Activated CD4-positive, CD25-positive, alpha-beta regulatory T cell treated with anti-CD3 and anti-CD28 coated beads, Interleukin-2, amount 50 U/mL, for 72 hours (primary cell): ENCODE data around the gene TMPRSS12.
"Not testable (repeated sequence)": the region's sequence is repeated elsewhere in the genome, so short reads cannot be mapped to it uniquely, and the experiment has no call there.

Source experiments
- DNase-seq: peaks from one replicate; pipeline ENCODE4 v3.0.0; 2021

TMPRSS12 gene

DNA sequence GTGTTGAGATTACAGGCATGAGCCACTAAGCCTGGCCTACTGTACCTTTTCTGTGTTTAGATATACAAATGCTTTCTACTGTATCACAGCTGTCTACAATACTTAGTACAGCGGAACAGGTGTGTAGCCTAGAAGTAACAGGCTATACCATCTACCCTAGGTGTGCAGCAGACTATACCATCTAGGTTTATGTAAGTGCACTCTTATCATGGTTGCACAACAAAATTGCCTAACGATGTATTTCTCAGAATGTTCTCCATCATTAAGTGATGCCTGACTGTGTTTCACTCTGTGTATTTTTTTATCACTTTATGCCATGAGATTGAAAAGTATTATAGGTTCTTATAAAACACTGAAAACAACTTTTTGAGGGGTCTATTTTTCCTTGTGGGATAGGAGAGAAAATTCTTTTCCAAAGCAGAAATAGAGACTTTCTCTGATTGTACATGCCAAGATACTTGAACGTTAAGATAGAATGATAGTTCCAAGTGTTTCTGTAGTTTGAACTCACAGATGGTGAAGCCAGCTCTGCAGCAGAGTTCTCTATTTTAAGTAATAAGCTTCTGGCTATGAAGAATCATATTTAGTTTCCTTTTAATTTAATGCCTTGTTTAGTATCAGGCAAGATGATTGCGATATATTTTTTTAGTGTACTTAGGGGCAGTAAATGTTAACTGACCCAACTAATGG, 17.0 kb downstream of the TMPRSS12 start:
- DNase-seq: no peak

DNA sequence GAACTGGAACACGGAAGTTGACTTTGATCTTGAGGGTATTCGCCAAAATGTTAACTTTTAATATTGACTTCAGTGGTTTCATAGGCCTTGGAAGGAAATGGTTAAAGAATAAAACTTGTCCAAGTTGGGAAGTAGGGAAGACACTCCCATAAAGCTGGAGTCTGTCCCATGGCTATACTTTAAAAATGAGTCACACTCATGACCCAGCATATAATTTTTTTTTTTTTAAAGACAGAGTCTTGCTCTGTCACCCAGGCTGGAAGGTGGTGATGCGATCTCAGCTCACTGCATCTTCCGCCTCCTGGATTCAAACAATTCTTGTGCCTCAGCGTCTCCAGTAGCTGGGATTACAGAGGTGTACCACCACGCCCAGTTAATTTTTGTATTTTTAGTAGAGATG, 19.6 kb downstream of the TMPRSS12 start:
- no peak for DNase-seq

DNA sequence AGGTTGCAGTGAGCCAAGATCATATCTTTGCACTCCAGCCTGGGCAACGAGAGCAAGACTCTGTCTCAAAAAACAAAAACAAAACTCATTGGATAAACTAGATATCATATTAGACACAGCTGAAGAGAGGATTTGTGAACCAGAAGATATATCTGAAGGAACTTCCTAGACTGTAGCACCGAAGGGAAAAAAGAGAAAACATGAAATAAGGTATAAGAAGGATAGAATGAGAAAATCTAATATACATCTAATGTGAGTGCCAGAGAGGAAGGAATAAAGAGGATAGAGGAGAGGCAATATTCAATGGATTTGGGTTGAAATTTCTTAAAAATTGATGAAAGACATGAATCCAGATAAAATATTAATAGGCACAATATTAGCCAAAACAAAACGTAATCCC, 22.5 kb downstream of the TMPRSS12 start:
- DNase-seq: no peak

DNA sequence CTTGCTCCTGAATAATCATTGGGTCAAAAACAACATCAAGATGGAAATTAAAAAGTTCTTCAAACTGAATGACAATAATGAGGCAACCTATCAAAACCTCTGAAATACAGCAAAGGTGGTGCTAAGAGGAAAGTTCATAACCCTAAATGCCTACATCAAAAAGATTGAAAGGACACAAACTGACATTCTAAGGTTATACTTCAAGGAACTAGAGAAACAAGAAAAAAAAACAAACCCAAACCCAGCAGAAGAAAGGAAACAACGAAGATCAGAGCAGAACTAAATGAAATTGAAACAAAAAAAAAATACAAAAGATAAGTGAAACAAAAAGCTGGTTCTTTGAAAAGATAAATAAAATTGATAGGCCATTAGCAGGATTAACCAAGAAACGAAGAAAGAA, 26.2 kb downstream of the TMPRSS12 start:
- not testable (repeated sequence) for DNase-seq

DNA sequence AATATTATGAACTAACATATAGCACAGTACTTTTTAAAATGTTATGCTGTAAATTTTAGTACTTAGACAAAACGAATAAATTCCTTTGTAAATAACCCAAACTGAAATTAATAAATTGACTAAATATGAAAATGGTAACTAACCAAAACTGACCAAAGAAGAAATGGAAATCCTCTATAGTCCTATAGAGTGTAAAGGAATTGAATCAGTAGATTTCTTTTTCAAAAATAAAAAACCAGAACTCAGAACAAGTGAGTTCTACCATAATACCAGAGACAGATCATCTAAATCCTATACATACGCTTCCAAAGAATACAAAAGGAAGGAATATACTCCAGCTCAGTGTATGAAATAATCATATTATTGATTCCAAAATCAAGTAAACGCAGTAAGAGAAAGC, 39.8 kb downstream of the TMPRSS12 start:
- no peak for DNase-seq

GRCh38 chr12:50887191-50887590, 44.5 kb downstream of the TMPRSS12 start:
- DNase-seq: no peak

DNA sequence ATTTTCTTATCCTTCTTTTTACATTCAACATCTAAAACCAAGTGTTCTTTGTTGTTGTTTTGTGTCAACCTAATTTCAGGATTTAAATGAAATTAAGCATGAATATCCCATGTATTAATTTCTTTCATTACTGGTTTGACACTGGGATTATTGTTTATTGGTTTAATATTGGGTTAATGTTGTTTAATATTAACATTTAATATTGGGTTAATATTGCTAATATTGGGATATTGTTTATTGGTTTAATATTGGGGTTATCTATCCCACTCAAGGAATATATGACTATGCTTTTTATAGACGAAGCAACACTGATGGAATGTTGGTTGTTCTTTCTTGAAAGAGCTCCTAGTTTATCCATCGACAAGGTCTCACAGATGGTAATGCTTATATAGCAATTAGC, 45.9 kb downstream of the TMPRSS12 start:
- no peak for DNase-seq

GRCh38 chr12:50894241-50894640, 51.5 kb downstream of the TMPRSS12 start:
- no peak for DNase-seq

DNA sequence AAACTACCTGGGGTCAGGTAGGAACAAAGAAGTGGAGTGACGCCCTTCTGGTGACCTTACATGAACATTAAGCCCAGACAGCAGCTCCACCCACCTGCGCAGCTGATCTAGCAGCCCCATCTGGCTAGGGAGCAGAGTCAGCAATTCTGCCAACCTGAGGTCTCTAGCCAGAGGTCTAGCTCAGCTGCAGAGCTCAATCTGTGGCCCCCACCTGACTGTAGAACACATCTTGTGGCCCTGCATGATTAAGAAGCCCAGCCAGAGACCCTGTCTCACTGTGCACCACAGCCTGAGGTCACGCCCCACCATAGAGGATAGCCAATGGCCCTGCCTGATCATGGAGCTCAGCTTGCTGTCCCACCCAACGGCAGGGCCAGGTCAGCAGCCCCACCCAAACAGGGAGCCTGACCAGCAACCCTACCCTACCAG, 59.0 kb downstream of the TMPRSS12 start:
- DNase-seq: no peak

DNA sequence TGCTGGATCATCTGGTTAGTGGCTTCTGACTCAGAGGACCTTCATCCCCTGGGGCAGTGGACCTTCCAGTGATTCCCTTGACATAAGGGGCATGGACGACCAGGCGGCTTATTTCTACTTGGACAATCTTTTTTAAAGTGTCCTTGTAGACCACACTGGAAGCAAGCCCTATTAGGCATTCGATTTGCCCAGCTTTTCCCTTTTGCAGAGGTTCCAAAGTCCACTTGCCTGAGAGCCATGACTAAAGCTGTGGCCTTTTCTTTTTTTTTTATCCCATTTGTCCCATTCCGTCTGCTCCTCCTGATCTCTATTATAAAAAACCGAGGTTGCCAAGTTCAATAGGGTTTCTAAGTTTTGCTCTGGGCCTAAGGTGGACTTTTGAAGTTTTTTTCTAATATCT, 65.8 kb downstream of the TMPRSS12 start:
- not testable (repeated sequence) for DNase-seq

DNA sequence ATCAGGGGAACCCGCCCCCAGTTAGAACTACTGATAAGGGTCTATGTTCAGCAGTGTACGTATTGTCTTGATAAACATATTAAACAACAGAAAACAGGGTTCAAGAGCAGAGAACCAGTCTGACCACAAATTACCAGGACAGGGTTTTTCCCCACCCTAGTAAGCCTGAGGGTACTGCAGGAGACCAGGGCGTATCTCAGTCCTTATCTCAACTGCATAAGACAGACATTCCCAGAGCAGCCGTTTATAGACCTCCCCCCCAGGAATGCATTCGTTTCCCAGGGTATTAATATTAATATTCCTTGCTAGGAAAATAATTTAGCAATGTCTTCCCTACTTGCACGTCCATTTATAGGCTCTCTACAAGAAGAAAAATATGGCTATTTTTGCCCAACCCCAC, 69.6 kb downstream of the TMPRSS12 start:
- not testable (repeated sequence) for DNase-seq

DNA sequence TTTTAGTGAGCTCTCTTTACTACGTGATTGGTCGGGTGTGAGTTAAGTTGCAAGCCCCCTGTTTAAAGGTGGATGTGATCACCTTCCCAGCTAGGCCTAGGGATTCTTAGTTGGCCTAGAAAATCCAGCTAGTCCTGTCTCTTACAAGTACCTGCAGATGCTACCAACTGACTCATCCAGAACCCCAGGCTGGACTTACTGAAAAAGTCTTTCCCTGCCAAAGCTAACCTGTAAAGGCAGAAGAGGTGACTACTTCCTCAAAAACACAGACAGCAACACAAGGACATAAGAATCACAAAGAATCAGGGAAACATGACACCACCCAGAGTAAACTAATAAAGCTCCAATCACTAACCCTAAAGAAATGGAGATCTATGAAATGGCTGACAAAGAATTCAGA, 70.5 kb downstream of the TMPRSS12 start:
- no peak for DNase-seq

DNA sequence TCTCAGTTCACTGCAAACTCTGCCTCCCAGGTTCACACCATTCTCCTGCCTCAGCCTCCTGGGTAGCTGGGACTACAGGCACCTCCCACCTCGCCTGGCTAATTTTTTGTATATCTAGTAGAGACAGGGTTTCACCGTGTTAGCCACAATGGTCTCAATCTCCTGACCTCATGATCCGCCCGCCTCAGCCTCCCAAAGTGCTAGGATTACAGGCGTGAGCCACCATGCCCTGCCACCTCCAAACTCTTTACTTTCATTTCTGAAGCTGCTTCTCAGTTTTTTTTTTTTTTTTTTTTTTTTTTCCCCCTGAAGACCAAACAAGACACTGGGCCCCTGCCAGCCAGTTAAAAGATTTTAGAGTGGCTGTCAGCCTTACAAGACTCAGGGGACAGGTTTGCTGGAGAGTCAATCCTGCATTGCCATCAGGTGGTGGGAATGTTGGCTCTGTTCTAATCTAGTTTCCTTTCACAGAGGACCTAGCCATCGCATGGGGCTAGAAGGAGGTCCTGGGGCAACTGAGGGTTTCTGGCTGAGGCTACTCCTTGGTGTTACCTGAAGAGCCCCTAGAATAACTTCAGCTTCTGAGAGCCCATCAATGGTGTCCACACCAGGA, 72.3 kb downstream of the TMPRSS12 start:
- no peak for DNase-seq

- no peak for DNase-seq
These were observed 73.6 kb downstream of the TMPRSS12 start for GRCh38 chr12:50916292-50916691.

GRCh38 chr12:50918584-50919316, 76.0 kb downstream of the TMPRSS12 start:
- no peak for DNase-seq

GRCh38 chr12:50922820-50923219, 80.1 kb downstream of the TMPRSS12 start:
- no peak for DNase-seq

DNA sequence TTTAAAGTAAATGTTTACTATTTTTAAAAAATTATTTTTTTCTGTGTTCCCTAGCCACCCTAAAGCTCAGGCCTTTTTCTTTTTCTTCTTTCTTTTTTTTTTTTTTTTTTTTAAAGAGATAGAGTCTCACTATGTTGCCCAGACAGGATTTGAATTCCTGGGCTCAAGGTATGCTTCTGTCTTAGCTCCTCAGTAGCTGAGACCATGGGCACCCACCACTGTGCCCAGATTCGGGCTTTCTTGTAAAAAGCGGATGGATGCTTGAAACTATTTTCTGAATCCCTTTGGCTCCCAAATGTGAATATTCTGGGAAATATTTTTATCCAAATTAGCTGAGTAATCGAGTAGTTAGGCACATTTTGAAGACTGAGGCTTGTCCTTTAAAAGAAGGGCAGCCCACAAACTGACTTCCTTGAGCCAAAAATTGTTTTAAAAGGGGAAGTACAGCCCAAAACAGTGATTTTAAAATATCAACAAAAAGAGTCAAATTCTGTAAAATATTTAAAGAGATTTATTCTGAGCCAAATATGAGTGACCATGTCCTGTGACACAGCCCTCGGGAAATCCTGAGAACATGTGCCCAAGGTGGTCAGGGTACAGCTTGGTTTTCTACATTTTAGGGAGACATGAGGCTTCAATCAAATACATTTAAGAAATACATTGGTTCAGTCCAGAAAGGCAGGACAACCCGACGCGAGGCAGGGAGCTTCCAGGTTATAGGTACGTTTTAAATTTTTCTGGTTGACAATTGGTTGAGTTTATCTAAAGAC, 80.8 kb downstream of the TMPRSS12 start:
- no peak for DNase-seq

DNA sequence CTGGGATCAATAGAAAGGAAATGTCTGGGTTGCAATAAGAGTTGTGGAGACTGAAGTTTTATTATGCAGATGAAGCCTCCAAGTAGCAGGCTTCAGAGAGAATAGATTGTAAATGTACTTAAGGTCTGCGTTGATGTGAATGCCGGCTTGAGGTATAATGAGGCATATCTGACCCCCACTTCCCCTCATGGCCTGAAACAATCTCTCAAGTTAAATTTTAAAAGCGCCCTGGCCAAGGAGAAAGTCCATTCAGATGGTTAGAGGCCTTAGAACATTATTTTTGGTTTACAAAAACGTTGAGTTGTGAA, 81.4 kb downstream of the TMPRSS12 start:
- DNase-seq: no peak

- DNase-seq: no peak
These were observed 82.0 kb downstream of the TMPRSS12 start for GRCh38 chr12:50924439-50925341.

DNA sequence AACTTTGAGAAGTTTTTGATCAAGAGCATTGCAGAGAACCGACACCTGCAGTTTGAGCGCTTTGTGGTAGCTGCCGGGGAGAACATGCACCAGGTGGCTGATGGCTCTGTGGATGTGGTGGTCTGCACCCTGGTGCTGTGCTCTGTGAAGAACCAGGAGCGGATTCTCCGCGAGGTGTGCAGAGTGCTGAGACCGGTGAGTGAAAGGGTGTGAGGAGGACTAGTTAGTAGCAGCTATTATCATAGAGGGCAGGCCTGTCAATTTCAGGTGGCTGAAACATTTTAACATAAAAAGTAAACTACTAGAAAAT, 82.6 kb downstream of the TMPRSS12 start:
- no peak for DNase-seq

DNA sequence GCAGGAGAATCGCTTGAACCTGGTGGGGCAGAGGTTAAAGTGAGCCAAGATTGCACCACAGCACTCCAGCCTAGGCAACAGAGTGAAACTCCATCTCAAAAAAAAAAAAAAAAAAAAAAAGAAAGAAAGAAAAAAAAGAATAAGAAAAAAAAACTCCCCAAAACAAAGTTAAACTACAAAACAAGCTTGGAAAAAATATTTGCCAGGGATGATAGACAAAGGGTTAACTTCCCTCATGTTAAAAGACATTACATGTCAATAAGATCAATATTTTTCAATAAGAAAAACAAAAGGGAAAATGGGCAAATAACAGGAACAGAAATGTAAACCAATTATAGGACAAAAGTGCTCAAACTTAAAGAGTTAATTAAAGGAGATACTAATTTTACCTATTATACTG, 83.2 kb downstream of the TMPRSS12 start:
- no peak for DNase-seq

GRCh38 chr12:50926415-50926814, 83.7 kb downstream of the TMPRSS12 start:
- no peak for DNase-seq

GRCh38 chr12:50926932-50927331, 84.2 kb downstream of the TMPRSS12 start:
- DNase-seq: not testable (repeated sequence)
